ENCODE data around the gene LAMA3.

LAMA3 gene

GRCh38 chr18:23683155-23683554 lies 6.1 kb upstream of the LAMA3 start:
- Mint-ChIP-seq H3K9me3 (no peaks in the 10 kb centered on the region), H3K4me1 (ENCODE audit: low read depth) (no peaks in the 10 kb centered on the region), H3K4me3 (no peak overlapping the region), H3K27ac (no peak overlapping the region), H3K27me3 (peaks cover 53% of the 10 kb centered on the region), H3K36me3 (ENCODE audit: low read depth) (no peaks in the 10 kb centered on the region)
- intact Hi-C loops (cut with micrococcal nuclease), result no loop called here

GRCh38 chr18:23683671-23684070 lies 5.6 kb upstream of the LAMA3 start:
- no peaks in the 10 kb centered on the region for H3K36me3 Mint-ChIP-seq (ENCODE audit: low read depth)
- peaks cover 55% of the 10 kb centered on the region for H3K27me3 Mint-ChIP-seq
- intact Hi-C loops (cut with micrococcal nuclease), result no loop called here
- H3K27ac Mint-ChIP-seq, result no peak overlapping the region
- no peak overlapping the region for H3K4me3 Mint-ChIP-seq
- H3K9me3 Mint-ChIP-seq, result no peaks in the 10 kb centered on the region
- H3K4me1 Mint-ChIP-seq (ENCODE audit: low read depth), result no peaks in the 10 kb centered on the region

- no peak overlapping the region for H3K4me3 Mint-ChIP-seq
- peaks cover 56% of the 10 kb centered on the region for H3K27me3 Mint-ChIP-seq
- intact Hi-C loops (cut with micrococcal nuclease), result no loop called here
- no peak overlapping the region for H3K27ac Mint-ChIP-seq
- H3K4me1 Mint-ChIP-seq (ENCODE audit: low read depth), result peaks cover 1% of the 10 kb centered on the region
- no peaks in the 10 kb centered on the region for H3K9me3 Mint-ChIP-seq
- H3K36me3 Mint-ChIP-seq (ENCODE audit: low read depth), result no peaks in the 10 kb centered on the region
Observed at GRCh38 chr18:23684515-23685197, 4.6 kb upstream of the LAMA3 start.

- peaks cover 63% of the 10 kb centered on the region for H3K27me3 Mint-ChIP-seq
- no peaks in the 10 kb centered on the region for H3K36me3 Mint-ChIP-seq (ENCODE audit: low read depth)
- H3K4me3 Mint-ChIP-seq, result no peak overlapping the region
- intact Hi-C loops (cut with micrococcal nuclease), result no loop called here
- no peaks in the 10 kb centered on the region for H3K9me3 Mint-ChIP-seq
- H3K27ac Mint-ChIP-seq, result no peak overlapping the region
- H3K4me1 Mint-ChIP-seq (ENCODE audit: low read depth), result peaks cover 8% of the 10 kb centered on the region
Observed at GRCh38 chr18:23688528-23688927, 725 bp upstream of the LAMA3 start.

GRCh38 chr18:23689616-23690504 lies 607 bp downstream of the LAMA3 start:
- no peaks in the 10 kb centered on the region for H3K9me3 Mint-ChIP-seq
- H3K27me3 Mint-ChIP-seq, result peaks cover 57% of the 10 kb centered on the region
- no peaks in the 10 kb centered on the region for H3K36me3 Mint-ChIP-seq (ENCODE audit: low read depth)
- H3K27ac Mint-ChIP-seq, result no peak overlapping the region
- peaks cover 8% of the 10 kb centered on the region for H3K4me1 Mint-ChIP-seq (ENCODE audit: low read depth)
- intact Hi-C loops (cut with micrococcal nuclease), result no loop called here
- peak overlapping the region; percentile 48 for H3K4me3 Mint-ChIP-seq

GRCh38 chr18:23690505-23691068 lies 1.3 kb downstream of the LAMA3 start:
- no peak overlapping the region for H3K27ac Mint-ChIP-seq
- H3K36me3 Mint-ChIP-seq (ENCODE audit: low read depth), result no peaks in the 10 kb centered on the region
- intact Hi-C loops (cut with micrococcal nuclease), result no loop called here
- H3K9me3 Mint-ChIP-seq, result no peaks in the 10 kb centered on the region
- H3K4me3 Mint-ChIP-seq, result no peak overlapping the region
- peaks cover 58% of the 10 kb centered on the region for H3K27me3 Mint-ChIP-seq
- peaks cover 8% of the 10 kb centered on the region for H3K4me1 Mint-ChIP-seq (ENCODE audit: low read depth)

GRCh38 chr18:23693846-23694245 lies 4.6 kb downstream of the LAMA3 start:
- H3K36me3 Mint-ChIP-seq (ENCODE audit: low read depth), result no peaks in the 10 kb centered on the region
- peaks cover 8% of the 10 kb centered on the region for H3K4me1 Mint-ChIP-seq (ENCODE audit: low read depth)
- intact Hi-C loops (cut with micrococcal nuclease), result no loop called here
- H3K27me3 Mint-ChIP-seq, result peaks cover 35% of the 10 kb centered on the region
- H3K27ac Mint-ChIP-seq, result no peak overlapping the region
- H3K4me3 Mint-ChIP-seq, result no peak overlapping the region
- H3K9me3 Mint-ChIP-seq, result no peaks in the 10 kb centered on the region

GRCh38 chr18:23694637-23695430 lies 5.6 kb downstream of the LAMA3 start:
- Mint-ChIP-seq H3K4me1 (ENCODE audit: low read depth) (peaks cover 10% of the 10 kb centered on the region), H3K36me3 (ENCODE audit: low read depth) (no peaks in the 10 kb centered on the region), H3K27ac (no peak overlapping the region), H3K4me3 (no peak overlapping the region), H3K9me3 (no peaks in the 10 kb centered on the region), H3K27me3 (peaks cover 27% of the 10 kb centered on the region)
- intact Hi-C loops (cut with micrococcal nuclease), result no loop called here

GRCh38 chr18:23701017-23701416 lies 11.8 kb downstream of the LAMA3 start:
- Mint-ChIP-seq H3K9me3 (no peaks in the 10 kb centered on the region), H3K4me3 (no peak overlapping the region), H3K27me3 (peaks cover 19% of the 10 kb centered on the region), H3K27ac (no peak overlapping the region), H3K4me1 (ENCODE audit: low read depth) (peaks cover 5% of the 10 kb centered on the region), H3K36me3 (ENCODE audit: low read depth) (no peaks in the 10 kb centered on the region)
- intact Hi-C loops (cut with micrococcal nuclease), result loop anchor here (10.0 kb wide), 1 partner anchor 206 kb away; no protein-coding TSS in a partner anchor

GRCh38 chr18:23701544-23702064 lies 12.4 kb downstream of the LAMA3 start:
- intact Hi-C loops (cut with micrococcal nuclease), result loop anchor here (10.0 kb wide), 1 partner anchor 207 kb away; no protein-coding TSS in a partner anchor
- H3K27me3 Mint-ChIP-seq, result peaks cover 19% of the 10 kb centered on the region
- no peaks in the 10 kb centered on the region for H3K9me3 Mint-ChIP-seq
- peaks cover 5% of the 10 kb centered on the region for H3K4me1 Mint-ChIP-seq (ENCODE audit: low read depth)
- no peak overlapping the region for H3K4me3 Mint-ChIP-seq
- H3K27ac Mint-ChIP-seq, result no peak overlapping the region
- H3K36me3 Mint-ChIP-seq (ENCODE audit: low read depth), result no peaks in the 10 kb centered on the region

GRCh38 chr18:23702606-23703005 lies 13.4 kb downstream of the LAMA3 start:
- peaks cover 19% of the 10 kb centered on the region for H3K27me3 Mint-ChIP-seq
- no peak overlapping the region for H3K27ac Mint-ChIP-seq
- no peaks in the 10 kb centered on the region for H3K36me3 Mint-ChIP-seq (ENCODE audit: low read depth)

GRCh38 chr18:23703057-23703986 lies 14.1 kb downstream of the LAMA3 start:
- no peak overlapping the region for H3K27ac Mint-ChIP-seq
- H3K27me3 Mint-ChIP-seq, result peaks cover 18% of the 10 kb centered on the region
- intact Hi-C loops (cut with micrococcal nuclease), result loop anchor here (1.0 to 10.0 kb wide), 2 partner anchors 81 to 209 kb away; no protein-coding TSS in a partner anchor
- H3K4me1 Mint-ChIP-seq (ENCODE audit: low read depth), result peaks cover 5% of the 10 kb centered on the region
- no peaks in the 10 kb centered on the region for H3K36me3 Mint-ChIP-seq (ENCODE audit: low read depth)
- H3K9me3 Mint-ChIP-seq, result peaks cover 8% of the 10 kb centered on the region
- H3K4me3 Mint-ChIP-seq, result no peak overlapping the region

More at GRCh38 chr18:23702606-23703005, 13.4 kb downstream of the LAMA3 start:
- Mint-ChIP-seq H3K9me3 (peaks cover 8% of the 10 kb centered on the region), H3K4me3 (no peak overlapping the region), H3K4me1 (ENCODE audit: low read depth) (peaks cover 5% of the 10 kb centered on the region)
- intact Hi-C loops (cut with micrococcal nuclease), result loop anchor here (1.0 to 10.0 kb wide), 2 partner anchors 80 to 208 kb away; no protein-coding TSS in a partner anchor

All from dendritic cell treated with granulocyte-macrophage colony-stimulating factor and Interleukin-4, amounts not matched to agents 40 ng/mL and 50 ng/mL, for 4 days (primary cell).